ENCODE data around the gene UGGT1.
"Not testable (repeated sequence)": the region's sequence is repeated elsewhere in the genome, so short reads cannot be mapped to it uniquely, and the experiment has no call there.

Gene UGGT1

GRCh38 chr2:128178149-128178649 lies 87.2 kb downstream of the UGGT1 start:
- no peak for DNase-seq

GRCh38 chr2:128178650-128179460 lies 87.9 kb downstream of the UGGT1 start:
- DNase-seq, result peak; percentile 52

GRCh38 chr2:128179461-128179755 lies 88.4 kb downstream of the UGGT1 start:
- DNase-seq, result no peak

- no peak for DNase-seq
Observed at GRCh38 chr2:128180031-128180430, 89.0 kb downstream of the UGGT1 start.

GRCh38 chr2:128185576-128185975 lies 94.6 kb downstream of the UGGT1 start:
- no peak for DNase-seq

- DNase-seq, result peak; percentile 71
Observed at GRCh38 chr2:128187032-128187654, 96.1 kb downstream of the UGGT1 start.

GRCh38 chr2:128195435-128195984 lies 104.5 kb downstream of the UGGT1 start:
- no peak for DNase-seq

- DNase-seq, result no peak
Observed at GRCh38 chr2:128196026-128196425, 105.0 kb downstream of the UGGT1 start.

- DNase-seq, result no peak
Observed at GRCh38 chr2:128196471-128196931, 105.5 kb downstream of the UGGT1 start.

- no peak for DNase-seq
Observed at GRCh38 chr2:128197059-128197458, 106.1 kb downstream of the UGGT1 start.

- no peak for DNase-seq
Observed at GRCh38 chr2:128198656-128199055, 107.7 kb downstream of the UGGT1 start.

GRCh38 chr2:128199141-128199540 lies 108.1 kb downstream of the UGGT1 start:
- no peak for DNase-seq

GRCh38 chr2:128202791-128203190 lies 111.8 kb downstream of the UGGT1 start:
- DNase-seq, result no peak

GRCh38 chr2:128206245-128206644 lies 115.2 kb downstream of the UGGT1 start:
- DNase-seq, result no peak

- no peak for DNase-seq
Observed at GRCh38 chr2:128208023-128208422, 117.0 kb downstream of the UGGT1 start.

GRCh38 chr2:128208631-128209324 lies 117.8 kb downstream of the UGGT1 start:
- not testable (repeated sequence) for DNase-seq

- DNase-seq, result no peak
Observed at GRCh38 chr2:128214251-128214650, 123.3 kb downstream of the UGGT1 start.

GRCh38 chr2:128214866-128215460 lies 124.0 kb downstream of the UGGT1 start:
- no peak for DNase-seq

- peak; percentile 13 for DNase-seq
Observed at GRCh38 chr2:128215897-128216642, 125.1 kb downstream of the UGGT1 start.

- DNase-seq, result no peak
Observed at GRCh38 chr2:128217671-128218070, 126.7 kb downstream of the UGGT1 start.

GRCh38 chr2:128219891-128220290 lies 128.9 kb downstream of the UGGT1 start:
- DNase-seq, result peak; percentile 10

GRCh38 chr2:128227862-128228261 lies 136.9 kb downstream of the UGGT1 start:
- no peak for DNase-seq
